ENCODE data around the gene U2SURP.
"Not testable (repeated sequence)": the region's sequence is repeated elsewhere in the genome, so short reads cannot be mapped to it uniquely, and the experiment has no call there.

The U2SURP gene

DNA sequence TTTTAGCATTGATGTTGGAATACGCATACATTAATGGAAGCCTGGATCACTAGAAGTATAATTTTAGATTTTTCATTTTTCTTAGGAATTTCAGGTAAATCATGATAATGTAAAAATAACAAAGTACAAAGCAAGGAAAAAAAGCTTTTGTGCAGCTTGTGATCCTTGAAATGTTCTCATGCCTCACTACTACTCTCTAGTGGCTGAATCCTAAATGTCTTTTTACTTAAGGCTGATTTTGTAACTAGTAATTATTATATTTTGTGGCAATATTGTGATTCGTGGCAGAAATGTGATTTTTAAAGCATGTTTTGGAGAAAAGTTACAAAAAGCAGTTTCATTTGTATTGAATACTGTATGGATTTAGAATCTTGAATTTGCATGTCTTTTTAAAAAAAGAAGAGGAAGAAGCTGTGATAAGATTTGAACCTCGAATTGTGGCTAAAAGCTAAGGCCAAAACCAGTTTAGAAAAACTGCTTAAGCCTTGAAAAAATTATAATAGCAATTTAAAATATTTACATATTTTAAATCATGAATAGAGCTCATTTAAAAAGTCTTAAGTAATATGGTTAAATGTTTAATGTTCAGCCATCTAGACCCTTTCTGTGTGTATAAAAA is 39.0 kb downstream of the U2SURP start:
- TF ChIP-seq CTCF (IDR thresholded peaks at IDR 0.05; ENCODE audit: extremely low read depth, missing control alignments) = no peak
- DNase-seq (ENCODE audit: low spot score) = no peak

DNA sequence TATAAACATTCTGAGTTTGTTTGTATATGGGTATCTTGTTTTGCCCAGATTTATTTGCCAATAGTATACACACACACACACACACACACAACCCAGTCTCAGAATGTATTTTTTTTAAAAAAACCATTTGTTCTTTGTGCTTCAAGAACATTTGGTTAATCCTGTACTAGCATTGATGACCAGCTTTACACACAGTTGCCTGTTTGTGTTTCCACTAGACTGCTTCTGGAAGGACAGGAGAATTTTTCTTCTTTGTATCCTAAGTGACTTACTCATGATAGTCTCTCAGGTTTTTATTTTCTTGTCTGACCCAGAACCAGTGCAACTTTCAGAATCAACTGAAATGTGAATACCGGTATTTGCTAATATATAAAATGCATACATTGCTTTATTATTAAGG is 40.5 kb downstream of the U2SURP start:
- no peak for DNase-seq (ENCODE audit: low spot score)
- no peak for TF ChIP-seq CTCF (IDR thresholded peaks at IDR 0.05; ENCODE audit: extremely low read depth, missing control alignments)

- no peak for TF ChIP-seq CTCF (IDR thresholded peaks at IDR 0.05; ENCODE audit: extremely low read depth, missing control alignments)
Observed at GRCh38 chr3:143045639-143046038, 44.3 kb downstream of the U2SURP start.

GRCh38 chr3:143046075-143046474 is 44.7 kb downstream of the U2SURP start:
- DNase-seq (ENCODE audit: low spot score) = not testable (repeated sequence)

More at GRCh38 chr3:143045639-143046038, 44.3 kb downstream of the U2SURP start:
- DNase-seq (ENCODE audit: low spot score) = no peak

GRCh38 chr3:143054011-143054410 is 52.6 kb downstream of the U2SURP start:
- no peak for TF ChIP-seq CTCF (IDR thresholded peaks at IDR 0.05; ENCODE audit: extremely low read depth, missing control alignments)
- DNase-seq (ENCODE audit: low spot score) = no peak

DNA sequence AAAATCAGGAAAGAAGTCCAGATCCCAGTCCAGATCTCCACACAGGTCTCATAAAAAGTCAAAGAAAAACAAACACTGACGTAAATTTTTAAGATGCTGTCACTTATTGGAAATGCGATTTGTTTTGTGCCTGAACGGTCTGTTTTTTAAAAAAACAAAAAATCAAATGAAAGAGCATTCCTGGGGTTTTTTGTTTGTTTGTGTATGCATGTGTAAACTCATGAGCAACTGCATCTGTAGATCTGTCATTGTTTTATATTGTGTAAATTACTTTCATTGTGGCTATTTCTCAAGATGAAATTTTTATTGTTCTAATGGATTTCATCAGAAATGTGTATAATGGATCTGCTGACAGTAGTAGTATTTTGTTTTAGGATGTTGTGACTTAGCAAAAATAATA is 55.0 kb downstream of the U2SURP start:
- no peak for DNase-seq (ENCODE audit: low spot score)
- no peak for TF ChIP-seq CTCF (IDR thresholded peaks at IDR 0.05; ENCODE audit: extremely low read depth, missing control alignments)

- DNase-seq (ENCODE audit: low spot score) = peak; percentile 47
- no peak for TF ChIP-seq CTCF (IDR thresholded peaks at IDR 0.05; ENCODE audit: extremely low read depth, missing control alignments)
Observed at GRCh38 chr3:143060906-143061305, 59.5 kb downstream of the U2SURP start.

- no peak for DNase-seq (ENCODE audit: low spot score)
- TF ChIP-seq CTCF (IDR thresholded peaks at IDR 0.05; ENCODE audit: extremely low read depth, missing control alignments) = no peak
Observed at GRCh38 chr3:143063018-143063417, 61.6 kb downstream of the U2SURP start.

Data from GM20000 (cell line).